K562 (cell line): ENCODE results near the gene PYDC1. TPM values are rescaled to one million over a fixed set of nuclear protein-coding genes. Genes with fewer than 3 reads are reported as not detected.

Experiments used
- ELF1 ChIP-seq: fragments of 200-800 bp; sonication (Bioruptor generic); IDR thresholded peaks from 2 replicates; pipeline ENCODE4 v1.6.1; 2016; ENCODE audit warnings: missing genetic modification characterization, missing compliant biosample characterization
- KDM4B ChIP-seq, 2 experiments: fragments of 450-650 bp in 1 of 2; sonication (generic) in 1 of 2; IDR thresholded peaks; 2 replicates each; pipeline ENCODE4 v1.6.1; 2016 to 2017; ENCODE audit warnings: borderline replicate concordance in 2 of 2, antibody characterized with exemption in 1 of 2, low read depth in 1 of 2, mild to moderate bottlenecking in 1 of 2
- L3MBTL2 ChIP-seq: fragments of 450-650 bp; IDR thresholded peaks from 2 replicates; pipeline ENCODE4 v1.6.1; 2016; ENCODE audit warnings: mild to moderate bottlenecking, moderate library complexity
- MAFG ChIP-seq: fragments of 450-650 bp; conservative IDR thresholded peaks from 2 replicates; pipeline ENCODE4 v1.6.1; 2016; ENCODE audit warnings: missing genetic modification characterization, missing compliant biosample characterization
- NRF1 ChIP-seq, 2 experiments: fragments of 450-650 bp; IDR thresholded peaks in 1 of 2; conservative IDR thresholded peaks in 1 of 2; 2 replicates each; pipeline ENCODE4 v1.6.1; 2014; ENCODE audit warnings: mild to moderate bottlenecking in 2 of 2
- PHF8 ChIP-seq: fragments of 200-600 bp; sonication (generic); IDR thresholded peaks from 2 replicates; pipeline ENCODE4 v1.6.1; 2012; ENCODE audit warnings: mixed run types, mild to moderate bottlenecking, inconsistent platforms, low read length, moderate library complexity, borderline replicate concordance
- PREB ChIP-seq: sonication (generic); formaldehyde crosslinking; IDR thresholded peaks from 2 replicates; pipeline ENCODE4 v1.8.1; 2023; ENCODE audit warnings: mild to moderate bottlenecking, missing genetic modification reagents
- RB1 ChIP-seq: fragments of 450-650 bp; IDR thresholded peaks from 2 replicates; pipeline ENCODE4 v1.6.1; 2017; ENCODE audit warnings: low read depth, mild to moderate bottlenecking
- RBBP5 ChIP-seq: fragments of 200-600 bp; sonication (generic); IDR thresholded peaks from 2 replicates; pipeline ENCODE4 v1.6.1; 2012; ENCODE audit warnings: borderline replicate concordance, mild to moderate bottlenecking, low read length, control low read depth, inconsistent platforms; ENCODE audit not compliant: insufficient read depth, poor library complexity, severe bottlenecking
- SOX6 ChIP-seq: fragments of 450-650 bp; IDR thresholded peaks from 2 replicates; pipeline ENCODE4 v1.6.1; 2014; ENCODE audit warnings: mild to moderate bottlenecking
- SPI1 ChIP-seq: IDR thresholded peaks from 2 replicates; pipeline ENCODE4 v1.6.1; 2011; ENCODE audit warnings: low read depth, low read length, control low read depth, borderline replicate concordance
- YY1 ChIP-seq, 3 experiments: IDR thresholded peaks; 2 replicates each; pipeline ENCODE4 v1.6.1; 2011; ENCODE audit warnings: low read length in 2 of 3, mild to moderate bottlenecking in 2 of 3, moderate library complexity in 2 of 3, borderline replicate concordance in 1 of 3, control low read depth in 1 of 3, low read depth in 1 of 3; ENCODE audit not compliant: insufficient read depth in 3 of 3, insufficient replicate concordance in 2 of 3, control insufficient read depth in 1 of 3, insufficient read length in 1 of 3; ENCODE audit errors: extremely low read depth in 1 of 3
- polyA plus RNA-seq, 8 experiments: library from polyadenylated mRNA; depleted of rRNA in 4 of 8; stranded (reverse) in 5 of 8; unstranded in 3 of 8; fragments of >200 nt; fragmentation: Nextera tagmentation in 2 of 8; fragmentation: Illumina TruSeq in 1 of 8; extraction: Ambion mirVana in 2 of 8; extraction: Trizol in 1 of 8; gene quantifications; 2 replicates each; pipeline versions ENCODE4 v1.2.1 to v1.2.3, GENCODE V29; 2011 to 2014; ENCODE audit warnings: inconsistent platforms in 1 of 8, missing spikeins in 1 of 8
- total RNA-seq, 7 experiments: library from RNA; depleted of rRNA in 6 of 7; stranded (reverse); fragments of >200 nt in 6 of 7; fragmentation: Illumina TruSeq in 2 of 7; extraction: Trizol in 2 of 7; gene quantifications; 2 replicates each; pipeline versions ENCODE4 v1.2.1 to v1.2.3, GENCODE V29; 2011 to 2021; ENCODE audit warnings: low replicate concordance in 1 of 7

PYDC1 gene
- total and polyA plus RNA-seq, 9 of the 15 experiments (the other 6 are each of a cell fraction or from before 2014, with no cell fraction given): not detected

- peak; percentile 15; the same call in 1 of the 2 replicates for TF ChIP-seq RB1
- 0 out of 2 replicates have a peak, but pooled peaks have one; percentile 0 for TF ChIP-seq ELF1 (tag)
- TF ChIP-seq KDM4B (IDR thresholded peaks at IDR 0.05; ENCODE audit: borderline replicate concordance in 2 of 2, low read depth in 1 of 2): 0 out of 4 replicates have a peak, but pooled peaks of 1 of the 2 experiments have one; percentile 49
- TF ChIP-seq RBBP5: peak; percentile 49
- peak; percentile 72 to 80 for TF ChIP-seq NRF1 (conservative IDR thresholded peaks at IDR 0.05 in 1 of 2, IDR thresholded peaks at IDR 0.05 in 1 of 2)
- TF ChIP-seq SPI1: 0 out of 2 replicates have a peak, but pooled peaks have one; percentile 49
- TF ChIP-seq PHF8: peak; percentile 61; the same call in 1 of the 2 replicates
- TF ChIP-seq SOX6: no peak
- no peak for TF ChIP-seq MAFG (tag)
- TF ChIP-seq PREB (CRISPR knock-in tag): no peak
- peak in 1 of 3 experiments; percentile 45 for TF ChIP-seq YY1 (IDR thresholded peaks at IDR 0.05; ENCODE audit: borderline replicate concordance in 1 of 3, control insufficient read depth in 1 of 3, extremely low read depth in 1 of 3, insufficient read depth in 3 of 3, insufficient read length in 1 of 3, insufficient replicate concordance in 2 of 3, low read depth in 1 of 3, low read length in 2 of 3)
- TF ChIP-seq L3MBTL2: peak; percentile 45; the same call in 1 of the 2 replicates
Measured at GRCh38 chr16:31202414-31203375, 14.2 kb downstream of the PYDC1 start, which contains the start of gene PYCARD (continued).
